Neutrophil (primary cell): ENCODE measurements around the gene RDX.
"Not testable (repeated sequence)": the region's sequence is repeated elsewhere in the genome, so short reads cannot be mapped to it uniquely, and the experiment has no call there.

Experiments
- H3K27ac ChIP-seq: fragments of 200-600 bp; sonication (generic); 2 replicates; pipeline ENCODE4 v1.5.1; 2016; ENCODE audit warnings: mild to moderate bottlenecking, moderate library complexity
- H3K27me3 ChIP-seq: fragments of 200-600 bp; sonication (generic); 2 replicates; pipeline ENCODE4 v1.6.0; 2016; ENCODE audit warnings: mild to moderate bottlenecking
- H3K36me3 ChIP-seq: fragments of 200-600 bp; sonication (generic); 2 replicates; pipeline ENCODE4 v1.5.1; 2017
- H3K4me1 ChIP-seq, 2 experiments: fragments of 200-600 bp in 1 of 2; sonication (generic) in 1 of 2; 1 replicate in 1 of 2; 2 replicates in 1 of 2; pipeline versions ENCODE4 v1.5.1 to v1.6.1; 2013 to 2016; ENCODE audit warnings: low read depth in 1 of 2, low read length in 1 of 2, mild to moderate bottlenecking in 1 of 2, moderate library complexity in 1 of 2; ENCODE audit not compliant: control insufficient read depth in 1 of 2, insufficient read depth in 1 of 2
- H3K4me3 ChIP-seq, 2 experiments: fragments of 200-600 bp in 1 of 2; sonication (generic) in 1 of 2; 1 replicate in 1 of 2; 2 replicates in 1 of 2; pipeline ENCODE4 v1.5.1; 2013 to 2016; ENCODE audit warnings: low read depth in 1 of 2, low read length in 1 of 2, mild to moderate bottlenecking in 1 of 2, moderate library complexity in 1 of 2
- H3K9me3 ChIP-seq: fragments of 200-600 bp; sonication (generic); 2 replicates; pipeline ENCODE4 v1.5.1; 2016
- TF ChIP-seq, protein P1 (sequence below): fragments of 200-600 bp; sonication (generic); IDR thresholded peaks from 2 replicates; pipeline ENCODE4 v1.5.1; 2016; ENCODE audit warnings: antibody characterized with exemption

The RDX gene

DNA sequence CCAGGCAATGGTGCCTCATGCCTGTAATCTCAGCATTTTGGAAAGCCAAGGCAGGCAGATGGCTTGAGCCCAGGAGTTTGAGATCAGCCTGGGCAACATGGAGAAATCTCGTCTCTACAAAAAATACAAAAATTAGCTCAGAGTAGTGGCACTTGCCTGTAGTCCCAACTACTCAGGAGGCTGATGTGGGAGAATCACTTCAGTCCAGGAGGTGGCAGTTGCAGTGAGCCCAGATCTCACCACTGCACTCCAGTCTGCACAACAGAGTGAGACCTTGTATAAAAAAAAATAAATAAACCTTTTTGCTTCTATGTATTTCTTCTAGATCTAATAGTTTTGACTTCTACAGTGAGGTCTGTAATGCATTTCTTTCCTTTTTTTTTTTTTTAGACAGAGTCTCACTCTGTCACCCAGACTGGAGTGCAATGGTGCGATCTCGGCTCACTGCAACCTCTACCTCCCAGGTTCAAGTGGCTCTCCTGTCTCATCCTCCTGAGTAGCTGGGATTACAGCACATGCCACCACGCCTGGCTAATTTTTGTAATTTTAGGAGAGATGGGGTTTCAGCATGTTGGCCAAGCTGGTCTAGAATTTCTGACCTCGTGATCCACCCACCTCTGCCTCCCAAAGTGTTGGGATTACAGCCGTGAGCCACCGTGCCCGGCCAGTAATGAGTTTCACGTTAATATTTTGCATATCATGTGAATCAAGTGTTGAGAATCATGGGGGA lies 18.1 kb upstream of the RDX start:
- no peak overlapping the region for H3K27ac ChIP-seq
- no peaks in the 10 kb centered on the region for H3K27me3 ChIP-seq
- no peak overlapping the region for H3K4me3 ChIP-seq
- H3K9me3 ChIP-seq = no peaks in the 10 kb centered on the region
- no peaks in the 10 kb centered on the region for H3K36me3 ChIP-seq
- TF ChIP-seq, protein P1, sequence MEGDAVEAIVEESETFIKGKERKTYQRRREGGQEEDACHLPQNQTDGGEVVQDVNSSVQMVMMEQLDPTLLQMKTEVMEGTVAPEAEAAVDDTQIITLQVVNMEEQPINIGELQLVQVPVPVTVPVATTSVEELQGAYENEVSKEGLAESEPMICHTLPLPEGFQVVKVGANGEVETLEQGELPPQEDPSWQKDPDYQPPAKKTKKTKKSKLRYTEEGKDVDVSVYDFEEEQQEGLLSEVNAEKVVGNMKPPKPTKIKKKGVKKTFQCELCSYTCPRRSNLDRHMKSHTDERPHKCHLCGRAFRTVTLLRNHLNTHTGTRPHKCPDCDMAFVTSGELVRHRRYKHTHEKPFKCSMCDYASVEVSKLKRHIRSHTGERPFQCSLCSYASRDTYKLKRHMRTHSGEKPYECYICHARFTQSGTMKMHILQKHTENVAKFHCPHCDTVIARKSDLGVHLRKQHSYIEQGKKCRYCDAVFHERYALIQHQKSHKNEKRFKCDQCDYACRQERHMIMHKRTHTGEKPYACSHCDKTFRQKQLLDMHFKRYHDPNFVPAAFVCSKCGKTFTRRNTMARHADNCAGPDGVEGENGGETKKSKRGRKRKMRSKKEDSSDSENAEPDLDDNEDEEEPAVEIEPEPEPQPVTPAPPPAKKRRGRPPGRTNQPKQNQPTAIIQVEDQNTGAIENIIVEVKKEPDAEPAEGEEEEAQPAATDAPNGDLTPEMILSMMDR = no peak
- no peaks in the 10 kb centered on the region for H3K4me1 ChIP-seq

- H3K9me3 ChIP-seq = no peaks in the 10 kb centered on the region
- no peaks in the 10 kb centered on the region for H3K36me3 ChIP-seq
- TF ChIP-seq, protein P1 = no peak
- no peak overlapping the region for H3K27ac ChIP-seq
- no peaks in the 10 kb centered on the region for H3K4me1 ChIP-seq
- no peak overlapping the region for H3K4me3 ChIP-seq
- H3K27me3 ChIP-seq = no peaks in the 10 kb centered on the region
These were observed 16.3 kb upstream of the RDX start for GRCh38 chr11:110312670-110313069.

DNA sequence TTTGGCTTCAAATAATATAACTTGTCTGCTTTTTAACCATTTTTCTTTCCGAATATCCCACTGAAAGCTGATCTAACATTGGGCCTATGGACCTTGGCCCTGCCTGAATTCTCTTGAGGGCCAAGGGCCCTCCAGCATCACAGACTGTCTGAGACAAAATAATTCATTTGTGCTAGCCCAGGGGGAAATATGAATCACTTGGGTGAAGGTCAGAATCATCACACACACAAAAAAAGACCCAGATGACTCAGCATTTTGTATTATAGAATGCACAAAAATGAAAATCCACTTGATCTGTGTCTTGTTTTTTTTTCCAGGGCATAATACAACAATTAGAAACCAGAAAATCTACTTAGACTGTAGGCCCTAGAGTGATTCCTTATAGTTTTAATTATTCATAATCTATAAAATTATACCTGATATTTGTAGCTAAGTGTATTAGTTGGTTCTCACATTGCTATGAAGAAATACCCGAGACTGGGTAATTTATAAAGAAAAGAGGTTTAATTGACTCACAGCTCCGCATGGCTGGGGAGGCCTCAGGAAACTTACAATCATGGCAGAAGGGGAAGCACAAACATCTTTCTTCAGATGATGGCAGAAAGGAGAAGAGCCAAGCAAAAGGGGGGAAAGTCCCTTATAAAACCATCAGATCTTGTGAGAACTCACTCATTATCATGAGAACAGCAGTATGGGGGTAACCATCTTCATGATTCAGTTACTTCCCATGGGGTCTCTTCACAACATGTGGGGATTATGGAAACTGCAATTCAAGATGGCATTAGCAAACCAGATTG lies 15.6 kb upstream of the RDX start:
- Histone ChIP-seq H3K36me3 (no peaks in the 10 kb centered on the region), H3K4me3 (no peak overlapping the region), H3K4me1 (no peaks in the 10 kb centered on the region), H3K27me3 (no peaks in the 10 kb centered on the region), H3K27ac (no peak overlapping the region), H3K9me3 (no peaks in the 10 kb centered on the region)
- TF ChIP-seq, protein P1 = no peak

GRCh38 chr11:110308071-110308470 lies 11.7 kb upstream of the RDX start:
- TF ChIP-seq, protein P1 = no peak
- no peak overlapping the region for H3K27ac ChIP-seq

DNA sequence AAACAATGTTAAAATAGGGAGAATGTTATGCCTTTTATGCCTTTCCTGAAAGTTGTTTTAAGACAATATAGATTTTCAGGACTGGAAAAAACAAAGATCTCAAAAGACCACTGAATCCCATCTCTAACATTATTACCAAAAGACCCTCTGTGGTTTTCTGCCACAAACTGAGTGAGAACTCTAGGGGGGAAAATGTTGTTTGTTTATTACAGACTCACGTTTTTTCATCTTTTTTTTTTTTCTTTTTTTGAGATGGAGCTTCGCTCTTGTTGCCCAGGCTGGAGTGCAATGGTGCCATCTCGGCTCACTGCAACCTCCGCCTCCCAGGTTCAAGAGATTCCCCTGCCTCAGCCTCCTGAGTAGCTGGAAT lies 9.6 kb upstream of the RDX start:
- H3K4me3 ChIP-seq, H3K27me3 ChIP-seq, H3K27ac ChIP-seq, H3K36me3 ChIP-seq, H3K4me1 ChIP-seq, H3K9me3 ChIP-seq: not testable (repeated sequence)

More at GRCh38 chr11:110308071-110308470, 11.7 kb upstream of the RDX start:
- H3K4me1 ChIP-seq = no peaks in the 10 kb centered on the region
- H3K27me3 ChIP-seq = no peaks in the 10 kb centered on the region
- H3K9me3 ChIP-seq = no peaks in the 10 kb centered on the region
- no peak overlapping the region for H3K4me3 ChIP-seq
- H3K36me3 ChIP-seq = no peaks in the 10 kb centered on the region
